GM21576 (cell line): ENCODE measurements around the gene CADM1.

Source experiments
- ATAC-seq: cut with Tn5 transposase; IDR thresholded peaks from one replicate; pipeline ENCODE4 v1.9.1; 2021; ENCODE audit warnings: mild to moderate bottlenecking, moderate library complexity; ENCODE audit not compliant: unreplicated experiment

Gene CADM1

GRCh38 chr11:115325523-115325922 is 178.7 kb downstream of the CADM1 start:
- ATAC-seq: no peak

- ATAC-seq: peak; percentile 80
These were observed 179.4 kb downstream of the CADM1 start for GRCh38 chr11:115324581-115325432.

- ATAC-seq: no peak
These were observed 181.5 kb downstream of the CADM1 start for GRCh38 chr11:115322553-115323203.

- no peak for ATAC-seq
These were observed 182.5 kb downstream of the CADM1 start for GRCh38 chr11:115321605-115322289.

DNA sequence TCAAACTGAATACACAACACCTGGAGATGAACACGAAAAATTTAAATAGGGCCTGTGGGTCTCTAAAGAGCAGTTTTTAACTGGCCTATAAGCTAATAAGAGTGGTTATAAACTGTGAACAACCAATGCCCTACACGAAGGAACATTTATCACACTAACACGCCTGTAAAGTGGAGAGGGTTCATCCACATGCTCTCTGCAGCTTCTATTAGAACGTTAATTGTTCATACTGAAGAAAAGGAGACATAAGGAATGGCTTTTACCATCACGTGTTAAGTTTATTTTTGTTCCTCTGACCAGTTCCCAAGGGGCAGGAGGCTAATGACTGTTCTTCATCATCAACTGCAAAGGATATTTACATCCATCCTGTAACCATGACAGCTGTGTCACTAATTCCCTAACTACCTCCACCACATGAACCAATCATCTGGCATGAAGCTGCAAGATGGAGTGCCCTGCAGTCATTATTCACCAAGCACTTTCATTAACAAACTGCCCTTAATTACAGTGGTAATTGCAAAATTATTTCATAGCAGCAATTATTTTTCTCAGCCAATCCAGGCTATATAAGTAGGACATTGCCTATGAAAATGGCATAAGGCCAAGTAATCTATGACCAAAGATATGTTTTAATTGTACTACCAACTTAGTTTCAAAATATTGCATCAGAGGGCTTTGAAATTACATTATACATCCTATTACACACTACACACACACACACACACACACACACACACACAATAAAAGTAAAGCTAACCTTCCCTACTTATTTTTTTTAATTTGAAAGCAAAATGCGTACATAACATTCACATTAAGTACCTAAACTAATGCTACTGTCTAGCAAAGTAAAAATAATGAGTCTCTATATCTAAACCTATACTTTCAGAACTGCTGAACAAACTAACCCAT is 186.7 kb downstream of the CADM1 start:
- no peak for ATAC-seq

GRCh38 chr11:115316696-115317095 is 187.5 kb downstream of the CADM1 start:
- no peak for ATAC-seq

GRCh38 chr11:115314330-115314920 is 189.8 kb downstream of the CADM1 start:
- no peak for ATAC-seq

- no peak for ATAC-seq
These were observed 190.9 kb downstream of the CADM1 start for GRCh38 chr11:115313224-115313838.

GRCh38 chr11:115311949-115312348 is 192.3 kb downstream of the CADM1 start:
- ATAC-seq: no peak

GRCh38 chr11:115306689-115307088 is 197.5 kb downstream of the CADM1 start:
- no peak for ATAC-seq

GRCh38 chr11:115304774-115305472 is 199.3 kb downstream of the CADM1 start:
- no peak for ATAC-seq

DNA sequence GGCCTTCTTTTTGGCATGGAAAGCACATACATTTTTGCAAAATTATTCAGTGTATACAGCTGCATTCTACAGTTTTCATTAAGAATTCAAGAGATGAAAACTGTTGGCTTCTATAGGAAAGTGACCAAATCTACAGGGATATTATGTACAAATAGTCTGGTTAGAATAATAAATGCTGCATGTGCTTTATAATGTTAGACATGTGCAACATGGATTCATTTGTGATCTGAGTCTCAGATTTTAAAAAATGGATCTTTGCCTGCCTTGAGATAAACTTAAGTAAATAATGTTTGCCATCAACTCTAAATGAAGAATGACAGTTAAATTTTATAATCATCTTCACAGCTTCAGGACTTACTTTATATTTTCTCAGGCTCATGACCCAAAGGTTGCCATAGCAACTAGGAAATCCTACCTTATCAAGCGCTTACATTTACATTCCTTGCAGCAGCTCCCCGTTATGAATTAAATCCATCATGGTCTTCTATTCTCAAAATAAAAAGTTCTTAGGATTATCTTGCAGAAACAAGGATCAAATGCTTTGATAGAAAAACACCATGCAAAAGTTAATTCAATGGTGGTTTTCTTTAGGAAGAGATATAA is 200.2 kb downstream of the CADM1 start:
- ATAC-seq: no peak

GRCh38 chr11:115302946-115303703 is 201.1 kb downstream of the CADM1 start:
- ATAC-seq: no peak

DNA sequence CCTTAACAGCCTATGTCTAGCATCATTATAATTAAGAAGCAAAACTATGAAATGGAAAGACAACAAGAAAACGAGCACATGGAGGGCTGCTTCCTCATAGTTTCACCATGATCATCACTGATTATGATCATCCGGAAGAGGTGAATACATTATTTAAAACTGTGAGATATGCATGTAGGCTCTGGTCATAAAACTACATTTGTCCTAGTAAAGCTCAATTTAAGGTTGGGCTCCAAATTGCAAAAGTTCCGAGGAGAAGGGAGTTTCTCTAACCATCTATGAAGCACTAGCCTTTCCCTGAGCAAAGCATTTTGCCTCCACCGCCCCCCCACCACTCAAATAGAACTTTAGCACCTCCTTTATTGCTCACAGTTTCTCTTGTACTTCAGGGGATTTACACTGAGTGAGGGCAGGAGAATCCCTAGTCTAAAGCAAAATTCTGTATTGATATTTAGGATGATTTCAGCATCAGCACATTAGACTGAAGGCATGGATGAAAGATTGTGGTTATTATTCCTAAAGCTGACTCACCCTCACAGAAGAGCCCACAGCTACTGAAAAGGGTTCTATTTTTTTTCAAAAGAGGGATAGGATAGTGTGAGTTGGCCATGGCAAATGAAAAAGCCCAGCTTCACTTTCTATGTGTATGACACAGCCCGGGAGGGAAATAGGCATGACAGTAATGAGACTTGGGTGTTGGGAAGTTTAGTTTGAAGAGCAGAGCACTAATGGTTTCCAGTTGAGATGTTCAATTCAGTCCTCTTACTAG is 203.4 kb downstream of the CADM1 start:
- ATAC-seq: no peak

DNA sequence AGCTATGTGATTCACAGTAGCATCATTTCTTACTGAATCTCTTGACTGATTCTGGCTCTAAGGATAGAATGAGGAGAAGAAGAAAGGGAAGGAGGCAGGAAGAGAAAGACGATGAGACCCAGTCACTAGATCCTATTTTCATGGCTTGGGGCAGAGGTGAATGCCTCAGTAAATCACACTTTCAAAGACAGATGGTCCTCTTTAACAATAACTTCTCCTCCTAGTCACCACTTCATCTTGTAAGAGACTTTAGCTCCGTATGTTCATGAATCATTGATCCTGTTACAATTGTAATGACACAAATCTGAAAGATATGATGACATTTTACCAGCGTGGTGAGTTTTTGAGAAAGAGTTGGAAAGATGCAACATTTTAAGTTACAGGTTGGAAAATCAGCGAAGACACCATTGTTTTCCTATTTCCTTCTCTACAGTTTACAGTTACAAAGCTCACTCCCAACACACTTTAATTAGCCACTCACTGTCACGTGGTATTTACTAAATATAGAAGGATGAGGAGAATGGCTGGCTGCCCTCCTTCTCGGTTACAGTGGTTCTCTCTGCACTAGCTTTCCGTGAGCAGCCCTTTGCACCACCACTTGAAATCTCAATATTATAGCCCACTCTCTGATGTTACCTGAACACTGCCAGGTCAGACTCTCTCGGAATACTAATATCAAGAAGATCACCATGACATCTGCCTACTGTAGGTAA is 205.8 kb downstream of the CADM1 start:
- ATAC-seq: no peak

GRCh38 chr11:115297330-115297729 is 206.9 kb downstream of the CADM1 start:
- ATAC-seq: no peak

DNA sequence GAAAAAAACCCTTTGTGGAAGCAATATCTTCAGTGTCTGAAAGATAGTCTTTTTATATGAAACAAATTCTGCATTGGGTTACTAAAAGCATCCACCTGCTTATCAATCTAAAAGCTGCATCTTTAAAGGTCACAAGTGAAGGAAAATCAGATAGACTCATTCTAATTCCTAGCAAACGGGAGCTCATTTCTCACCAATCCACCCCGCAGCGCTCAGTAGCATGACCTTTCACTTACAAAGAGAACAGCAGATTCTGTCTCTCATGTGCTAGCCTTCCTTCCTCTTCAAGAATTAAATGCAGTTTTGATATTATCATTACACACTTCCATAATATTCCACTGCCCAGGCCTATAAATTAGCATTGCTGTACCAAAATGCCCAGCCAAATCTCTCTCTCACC is 212.9 kb downstream of the CADM1 start:
- no peak for ATAC-seq
